ENCODE data around the gene TENM3.

Gene TENM3

DNA sequence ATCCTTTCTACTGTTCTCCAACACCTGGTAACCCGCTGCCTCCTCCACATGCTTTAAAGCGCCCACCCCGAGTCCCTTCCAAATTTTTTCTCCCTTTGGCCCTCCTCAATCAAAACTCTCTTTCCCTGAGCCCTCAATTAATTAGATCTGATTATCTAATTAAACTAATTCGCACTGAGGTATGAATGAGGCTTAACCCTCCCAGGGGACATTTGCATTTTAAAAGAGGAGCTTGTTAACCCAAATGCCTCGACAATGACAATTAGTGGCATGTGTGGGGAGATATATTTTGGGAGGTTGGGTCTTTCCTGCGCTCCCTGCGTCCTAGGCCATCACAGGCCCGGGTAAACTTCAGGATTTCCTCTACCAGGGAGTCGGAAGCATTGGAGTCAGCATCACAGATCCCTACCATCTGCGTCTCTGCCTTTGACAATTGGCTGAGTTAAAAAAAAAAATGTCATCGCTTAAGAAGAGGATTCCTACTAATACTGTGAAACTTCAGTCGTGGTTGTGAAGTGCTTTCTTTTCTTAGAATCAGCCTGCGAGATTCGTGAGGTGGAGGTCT, 50.6 kb downstream of the TENM3 start:
- H3K4me1 ChIP-seq (ENCODE audit: control insufficient read depth, insufficient read depth, low read length) = no peaks in the 10 kb centered on the region
- no peaks in the 10 kb centered on the region for H3K9me3 ChIP-seq (ENCODE audit: control insufficient read depth, insufficient read depth, low read depth, low read length)
- CTCF ChIA-PET = no interaction called here
- no peak overlapping the region for H3K4me3 ChIP-seq (ENCODE audit: low read depth, low read length)
- POLR2A ChIA-PET = no interaction called here
- H3K36me3 ChIP-seq (ENCODE audit: control insufficient read depth in 2 of 2, insufficient read depth in 1 of 2, low read length in 2 of 2) = no peaks in the 10 kb centered on the region
- no peak for TF ChIP-seq ZNF2 (tag by site-specific recombination; IDR thresholded peaks at IDR 0.05)
- TF ChIP-seq, protein P1, sequence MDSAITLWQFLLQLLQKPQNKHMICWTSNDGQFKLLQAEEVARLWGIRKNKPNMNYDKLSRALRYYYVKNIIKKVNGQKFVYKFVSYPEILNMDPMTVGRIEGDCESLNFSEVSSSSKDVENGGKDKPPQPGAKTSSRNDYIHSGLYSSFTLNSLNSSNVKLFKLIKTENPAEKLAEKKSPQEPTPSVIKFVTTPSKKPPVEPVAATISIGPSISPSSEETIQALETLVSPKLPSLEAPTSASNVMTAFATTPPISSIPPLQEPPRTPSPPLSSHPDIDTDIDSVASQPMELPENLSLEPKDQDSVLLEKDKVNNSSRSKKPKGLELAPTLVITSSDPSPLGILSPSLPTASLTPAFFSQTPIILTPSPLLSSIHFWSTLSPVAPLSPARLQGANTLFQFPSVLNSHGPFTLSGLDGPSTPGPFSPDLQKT (IDR thresholded peaks at IDR 0.05; ENCODE audit: borderline replicate concordance, low read depth, low read length) = no peak
- TF ChIP-seq, protein P2, sequence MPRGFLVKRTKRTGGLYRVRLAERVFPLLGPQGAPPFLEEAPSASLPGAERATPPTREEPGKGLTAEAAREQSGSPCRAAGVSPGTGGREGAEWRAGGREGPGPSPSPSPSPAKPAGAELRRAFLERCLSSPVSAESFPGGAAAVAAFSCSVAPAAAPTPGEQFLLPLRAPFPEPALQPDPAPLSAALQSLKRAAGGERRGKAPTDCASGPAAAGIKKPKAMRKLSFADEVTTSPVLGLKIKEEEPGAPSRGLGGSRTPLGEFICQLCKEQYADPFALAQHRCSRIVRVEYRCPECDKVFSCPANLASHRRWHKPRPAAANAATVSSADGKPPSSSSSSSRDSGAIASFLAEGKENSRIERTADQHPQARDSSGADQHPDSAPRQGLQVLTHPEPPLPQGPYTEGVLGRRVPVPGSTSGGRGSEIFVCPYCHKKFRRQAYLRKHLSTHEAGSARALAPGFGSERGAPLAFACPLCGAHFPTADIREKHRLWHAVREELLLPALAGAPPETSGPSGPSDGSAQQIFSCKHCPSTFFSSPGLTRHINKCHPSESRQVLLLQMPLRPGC (tag by site-specific recombination; IDR thresholded peaks at IDR 0.05) = no peak
- TF ChIP-seq KLF7 (tag by site-specific recombination; IDR thresholded peaks at IDR 0.05; ENCODE audit: borderline replicate concordance) = no peak
- TF ChIP-seq, protein P3, sequence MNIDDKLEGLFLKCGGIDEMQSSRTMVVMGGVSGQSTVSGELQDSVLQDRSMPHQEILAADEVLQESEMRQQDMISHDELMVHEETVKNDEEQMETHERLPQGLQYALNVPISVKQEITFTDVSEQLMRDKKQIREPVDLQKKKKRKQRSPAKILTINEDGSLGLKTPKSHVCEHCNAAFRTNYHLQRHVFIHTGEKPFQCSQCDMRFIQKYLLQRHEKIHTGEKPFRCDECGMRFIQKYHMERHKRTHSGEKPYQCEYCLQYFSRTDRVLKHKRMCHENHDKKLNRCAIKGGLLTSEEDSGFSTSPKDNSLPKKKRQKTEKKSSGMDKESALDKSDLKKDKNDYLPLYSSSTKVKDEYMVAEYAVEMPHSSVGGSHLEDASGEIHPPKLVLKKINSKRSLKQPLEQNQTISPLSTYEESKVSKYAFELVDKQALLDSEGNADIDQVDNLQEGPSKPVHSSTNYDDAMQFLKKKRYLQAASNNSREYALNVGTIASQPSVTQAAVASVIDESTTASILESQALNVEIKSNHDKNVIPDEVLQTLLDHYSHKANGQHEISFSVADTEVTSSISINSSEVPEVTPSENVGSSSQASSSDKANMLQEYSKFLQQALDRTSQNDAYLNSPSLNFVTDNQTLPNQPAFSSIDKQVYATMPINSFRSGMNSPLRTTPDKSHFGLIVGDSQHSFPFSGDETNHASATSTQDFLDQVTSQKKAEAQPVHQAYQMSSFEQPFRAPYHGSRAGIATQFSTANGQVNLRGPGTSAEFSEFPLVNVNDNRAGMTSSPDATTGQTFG (tag by site-specific recombination; IDR thresholded peaks at IDR 0.05; ENCODE audit: borderline replicate concordance) = no peak
- no peak for TF ChIP-seq ZNF350 (tag by site-specific recombination; IDR thresholded peaks at IDR 0.05)
- TF ChIP-seq ZNF24 (tag by site-specific recombination; IDR thresholded peaks at IDR 0.05) = no peak
- no peak for TF ChIP-seq ZNF302 (tag by site-specific recombination; IDR thresholded peaks at IDR 0.05; ENCODE audit: low read depth)
- no peak for TF ChIP-seq ZNF366 (tag by site-specific recombination; conservative IDR thresholded peaks at IDR 0.05)
- TF ChIP-seq, protein P4, sequence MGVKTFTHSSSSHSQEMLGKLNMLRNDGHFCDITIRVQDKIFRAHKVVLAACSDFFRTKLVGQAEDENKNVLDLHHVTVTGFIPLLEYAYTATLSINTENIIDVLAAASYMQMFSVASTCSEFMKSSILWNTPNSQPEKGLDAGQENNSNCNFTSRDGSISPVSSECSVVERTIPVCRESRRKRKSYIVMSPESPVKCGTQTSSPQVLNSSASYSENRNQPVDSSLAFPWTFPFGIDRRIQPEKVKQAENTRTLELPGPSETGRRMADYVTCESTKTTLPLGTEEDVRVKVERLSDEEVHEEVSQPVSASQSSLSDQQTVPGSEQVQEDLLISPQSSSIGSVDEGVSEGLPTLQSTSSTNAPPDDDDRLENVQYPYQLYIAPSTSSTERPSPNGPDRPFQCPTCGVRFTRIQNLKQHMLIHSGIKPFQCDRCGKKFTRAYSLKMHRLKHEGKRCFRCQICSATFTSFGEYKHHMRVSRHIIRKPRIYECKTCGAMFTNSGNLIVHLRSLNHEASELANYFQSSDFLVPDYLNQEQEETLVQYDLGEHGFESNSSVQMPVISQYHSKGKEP (tag by site-specific recombination; IDR thresholded peaks at IDR 0.05) = no peak
- TF ChIP-seq PRDM1 (tag by site-specific recombination; IDR thresholded peaks at IDR 0.05) = no peak
- TF ChIP-seq ZSCAN16 (tag by site-specific recombination; IDR thresholded peaks at IDR 0.05) = no peak
- TF ChIP-seq SCRT2 (tag by site-specific recombination; IDR thresholded peaks at IDR 0.05) = no peak
- no peak overlapping the region for H3K27ac ChIP-seq (ENCODE audit: extremely low read depth, low read depth, low read length)

DNA sequence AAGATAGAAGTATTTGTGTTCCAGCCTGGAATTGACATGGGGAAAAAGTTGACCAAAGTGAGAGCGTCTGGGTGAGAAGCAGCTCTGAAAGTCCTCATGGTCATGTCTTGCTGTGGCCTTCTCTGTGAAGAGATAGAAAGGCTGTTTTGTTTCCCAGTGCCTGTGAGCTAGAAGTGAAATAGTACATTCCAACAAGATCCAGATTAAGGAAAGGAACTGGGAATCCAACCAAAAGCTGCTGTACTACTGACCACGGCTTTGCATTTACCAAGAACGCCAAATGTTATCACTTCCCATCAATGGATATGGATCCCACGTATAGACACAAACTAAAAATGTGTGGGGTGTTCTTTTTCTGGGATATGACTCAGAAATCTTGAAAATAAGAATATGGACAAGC, 51.2 kb downstream of the TENM3 start:
- H3K9me3 ChIP-seq (ENCODE audit: control insufficient read depth, insufficient read depth, low read depth, low read length) = no peaks in the 10 kb centered on the region
- no peak overlapping the region for H3K4me3 ChIP-seq (ENCODE audit: low read depth, low read length)
- TF ChIP-seq ZNF571 (tag by site-specific recombination; IDR thresholded peaks at IDR 0.05) (no peak), KLF16 (tag by site-specific recombination; IDR thresholded peaks at IDR 0.05) (no peak), ZNF311 (tag by site-specific recombination; IDR thresholded peaks at IDR 0.05; ENCODE audit: borderline replicate concordance) (no peak), KLF9 (tag by site-specific recombination; IDR thresholded peaks at IDR 0.05; ENCODE audit: low read depth) (no peak), ZNF404 (tag by site-specific recombination; IDR thresholded peaks at IDR 0.05) (no peak), ZNF530 (tag by site-specific recombination; IDR thresholded peaks at IDR 0.05; ENCODE audit: low read depth) (no peak), ZNF48 (tag by site-specific recombination; IDR thresholded peaks at IDR 0.05) (no peak), ZNF433 (tag by site-specific recombination; IDR thresholded peaks at IDR 0.05; ENCODE audit: low read depth) (no peak)
- TF ChIP-seq, protein P5, sequence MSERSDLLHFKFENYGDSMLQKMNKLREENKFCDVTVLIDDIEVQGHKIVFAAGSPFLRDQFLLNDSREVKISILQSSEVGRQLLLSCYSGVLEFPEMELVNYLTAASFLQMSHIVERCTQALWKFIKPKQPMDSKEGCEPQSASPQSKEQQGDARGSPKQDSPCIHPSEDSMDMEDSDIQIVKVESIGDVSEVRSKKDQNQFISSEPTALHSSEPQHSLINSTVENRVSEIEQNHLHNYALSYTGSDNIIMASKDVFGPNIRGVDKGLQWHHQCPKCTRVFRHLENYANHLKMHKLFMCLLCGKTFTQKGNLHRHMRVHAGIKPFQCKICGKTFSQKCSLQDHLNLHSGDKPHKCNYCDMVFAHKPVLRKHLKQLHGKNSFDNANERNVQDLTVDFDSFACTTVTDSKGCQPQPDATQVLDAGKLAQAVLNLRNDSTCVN (tag by site-specific recombination; optimal IDR thresholded peaks at IDR 0.05) = no peak
- TF ChIP-seq, protein P6, sequence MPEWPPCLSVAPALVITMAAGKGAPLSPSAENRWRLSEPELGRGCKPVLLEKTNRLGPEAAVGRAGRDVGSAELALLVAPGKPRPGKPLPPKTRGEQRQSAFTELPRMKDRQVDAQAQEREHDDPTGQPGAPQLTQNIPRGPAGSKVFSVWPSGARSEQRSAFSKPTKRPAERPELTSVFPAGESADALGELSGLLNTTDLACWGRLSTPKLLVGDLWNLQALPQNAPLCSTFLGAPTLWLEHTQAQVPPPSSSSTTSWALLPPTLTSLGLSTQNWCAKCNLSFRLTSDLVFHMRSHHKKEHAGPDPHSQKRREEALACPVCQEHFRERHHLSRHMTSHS (tag by site-specific recombination; IDR thresholded peaks at IDR 0.05) = no peak
- CTCF ChIA-PET = no interaction called here
- no peak overlapping the region for H3K27ac ChIP-seq (ENCODE audit: extremely low read depth, low read depth, low read length)
- POLR2A ChIA-PET = no interaction called here
- H3K36me3 ChIP-seq (ENCODE audit: control insufficient read depth in 2 of 2, insufficient read depth in 1 of 2, low read length in 2 of 2) = no peaks in the 10 kb centered on the region
- H3K4me1 ChIP-seq (ENCODE audit: control insufficient read depth, insufficient read depth, low read length) = no peaks in the 10 kb centered on the region
